ENCODE data around the gene SEC22C.

DNA sequence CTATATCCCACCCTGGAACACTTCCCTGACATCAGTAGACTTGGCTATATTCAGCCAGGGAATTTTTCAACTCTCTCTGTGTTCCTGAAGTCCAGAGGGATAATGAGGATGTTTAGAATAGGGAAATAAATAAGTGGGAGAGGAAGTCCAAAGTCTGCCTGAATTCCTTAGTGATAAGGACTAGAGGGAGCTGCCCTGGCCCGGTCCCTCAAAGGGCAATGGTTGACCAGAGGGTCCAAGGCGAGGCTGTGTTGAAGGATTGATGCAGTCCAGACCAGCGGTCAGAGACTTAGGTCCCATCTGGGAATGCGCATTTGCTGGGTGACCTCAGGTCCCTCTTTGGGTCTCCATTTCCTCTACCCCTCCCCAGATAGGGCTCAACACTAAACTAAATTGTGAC is 71.4 kb downstream of the SEC22C start:
- TF ChIP-seq YY1 (IDR thresholded peaks at IDR 0.05; ENCODE audit: insufficient read depth, insufficient read length) (no peak), ZNF274 (IDR thresholded peaks at IDR 0.05; ENCODE audit: low read depth, low read length) (no peak), SUZ12 (IDR thresholded peaks at IDR 0.05; ENCODE audit: extremely low read depth, insufficient read depth, insufficient read length) (no peak)
